Cardiac septum (tissue), 1 donor: ENCODE results near the gene ABCA12. TPM values are rescaled to one million over a fixed set of nuclear protein-coding genes. Genes with fewer than 3 reads are reported as not detected.

ENCODE experiments used
- total RNA-seq: library from RNA; stranded (reverse); fragmentation: NEBNext Ultra II Directional; extraction: Animal tissue kit (Norgen Biotek cat#: 25700); gene quantifications from one replicate; pipeline ENCODE4 v1.2.1, GENCODE V29; 2021
- donor health status: DM: no; HTN: no; CAD: no.

The ABCA12 gene
- total RNA-seq, 1 donor from 2014 or later, result not detected

Other genes starting within 250 kb of the ABCA12 start
- gene ATIC, start 173.4 kb upstream of the ABCA12 start, total RNA-seq, result 36.8 TPM